Trophoblast cell (in vitro differentiated cells and primary cell): ENCODE results near the gene ARSI.

ENCODE experiments used
- DNase-seq, 2 donors: peaks; one replicate each; pipeline ENCODE4 v3.0.0-alpha.2; 2016
- H2AFZ ChIP-seq: 2 replicates; pipeline ENCODE4 v1.6.1; 2013; ENCODE audit warnings: low read length, moderate library complexity, mild to moderate bottlenecking; ENCODE audit not compliant: insufficient read depth, poor library complexity
- H2AK5ac ChIP-seq: 2 replicates; pipeline ENCODE4 v1.6.1; 2013; ENCODE audit warnings: mild to moderate bottlenecking, low read length
- H2BK120ac ChIP-seq: 2 replicates; pipeline ENCODE4 v1.6.1; 2013; ENCODE audit warnings: low read length, mild to moderate bottlenecking, moderate library complexity; ENCODE audit not compliant: insufficient read depth, poor library complexity
- H2BK12ac ChIP-seq: 2 replicates; pipeline ENCODE4 v1.6.1; 2013; ENCODE audit warnings: mild to moderate bottlenecking, low read length, moderate library complexity
- H2BK5ac ChIP-seq: 2 replicates; pipeline ENCODE4 v1.6.1; 2013; ENCODE audit warnings: low read length, low read depth, moderate library complexity, mild to moderate bottlenecking; ENCODE audit not compliant: poor library complexity
- H3K14ac ChIP-seq: 2 replicates; pipeline ENCODE4 v1.6.1; 2013; ENCODE audit warnings: mild to moderate bottlenecking, low read length
- H3K18ac ChIP-seq: 2 replicates; pipeline ENCODE4 v1.6.1; 2013; ENCODE audit warnings: mild to moderate bottlenecking, low read length
- H3K23ac ChIP-seq: 2 replicates; pipeline ENCODE4 v1.6.1; 2013; ENCODE audit warnings: low read length
- H3K27ac ChIP-seq: 2 replicates; pipeline ENCODE4 v1.5.1; 2013; ENCODE audit warnings: low read depth, mild to moderate bottlenecking, inconsistent platforms, low read length, moderate library complexity
- H3K27me3 ChIP-seq: 2 replicates; pipeline ENCODE4 v1.6.1; 2013; ENCODE audit warnings: inconsistent platforms, mild to moderate bottlenecking, low read length, moderate library complexity; ENCODE audit not compliant: insufficient read depth
- H3K36me3 ChIP-seq, 2 experiments: 1 replicate in 1 of 2; 2 replicates in 1 of 2; pipeline ENCODE4 v1.6.1; 2013; ENCODE audit warnings: low read length in 2 of 2, mild to moderate bottlenecking in 2 of 2, moderate library complexity in 1 of 2; ENCODE audit not compliant: insufficient read depth in 2 of 2, control insufficient read depth in 1 of 2
- H3K4ac ChIP-seq: 2 replicates; pipeline ENCODE4 v1.6.1; 2013; ENCODE audit warnings: low read depth, mild to moderate bottlenecking, low read length, moderate library complexity
- H3K4me1 ChIP-seq, 2 experiments: 1 replicate in 1 of 2; 2 replicates in 1 of 2; pipeline ENCODE4 v1.6.1; 2013; ENCODE audit warnings: low read length in 2 of 2, mild to moderate bottlenecking in 2 of 2, moderate library complexity in 1 of 2; ENCODE audit not compliant: insufficient read depth in 2 of 2, control insufficient read depth in 1 of 2
- H3K4me2 ChIP-seq: 2 replicates; pipeline ENCODE4 v1.6.1; 2013; ENCODE audit warnings: inconsistent platforms, mild to moderate bottlenecking, low read length, moderate library complexity
- H3K4me3 ChIP-seq: 2 replicates; pipeline ENCODE4 v1.5.1; 2013; ENCODE audit warnings: mild to moderate bottlenecking, low read depth, low read length, inconsistent platforms
- H3K79me1 ChIP-seq: one replicate; pipeline ENCODE4 v1.6.1; 2013; ENCODE audit warnings: low read length
- H3K79me2 ChIP-seq: 2 replicates; pipeline ENCODE4 v1.6.1; 2013; ENCODE audit warnings: low read length, mild to moderate bottlenecking; ENCODE audit not compliant: control insufficient read depth, insufficient read depth, poor library complexity
- H3K9ac ChIP-seq: 2 replicates; pipeline ENCODE4 v1.6.1; 2013; ENCODE audit warnings: mild to moderate bottlenecking, low read length
- H3K9me3 ChIP-seq: 2 replicates; pipeline ENCODE4 v1.6.1; 2013; ENCODE audit warnings: low read depth, mild to moderate bottlenecking, control low read depth, inconsistent platforms, low read length; ENCODE audit not compliant: insufficient read depth
- H4K12ac ChIP-seq: 2 replicates; pipeline ENCODE4 v1.6.1; 2013; ENCODE audit warnings: low read depth, mild to moderate bottlenecking, low read length, moderate library complexity
- H4K8ac ChIP-seq: 2 replicates; pipeline ENCODE4 v1.6.1; 2013; ENCODE audit warnings: low read depth, mild to moderate bottlenecking, low read length, moderate library complexity
- H4K91ac ChIP-seq: one replicate; pipeline ENCODE4 v1.6.1; 2013; ENCODE audit warnings: low read depth, mild to moderate bottlenecking, low read length, moderate library complexity
- WGBS: extraction: QIAGEN DNeasy Blood & Tissue Kit; methylation state at CpG from one replicate; pipeline ENCODE4 v1.1.7; 2013; ENCODE audit warnings: missing lambda C conversion rate; ENCODE audit not compliant: insufficient read length, insufficient coverage; ENCODE audit errors: extremely low coverage; 5-methylcytosine and 5-hydroxymethylcytosine counted together

Gene ARSI

DNA sequence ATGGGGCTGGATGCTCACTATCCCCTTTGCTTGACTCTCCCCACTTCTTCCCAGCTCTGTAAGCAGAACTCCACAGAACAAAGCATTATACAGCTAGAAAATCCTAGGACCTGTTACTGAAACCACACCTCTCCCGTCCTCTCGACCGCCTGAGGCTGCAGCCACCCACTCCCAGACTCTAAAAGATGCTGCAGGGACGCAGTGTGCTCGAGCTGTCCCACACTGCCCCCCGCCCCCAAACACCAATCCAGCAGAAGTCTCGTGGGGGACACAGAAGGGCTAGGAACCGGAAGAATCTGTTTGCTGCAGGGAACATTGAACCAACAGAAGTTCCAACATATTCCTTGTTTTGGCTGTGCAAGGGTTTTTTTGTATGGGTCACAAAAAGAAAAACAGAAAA lies 20.7 kb downstream of the ARSI start:
- H2BK12ac ChIP-seq = no peak overlapping the region
- H3K14ac ChIP-seq = no peak overlapping the region
- no peak overlapping the region for H4K8ac ChIP-seq
- no peak overlapping the region for H2BK5ac ChIP-seq
- no peaks in the 10 kb centered on the region for H3K9me3 ChIP-seq
- H3K4me1 ChIP-seq = no peaks in the 10 kb centered on the region
- H3K36me3 ChIP-seq = no peaks in the 10 kb centered on the region
- no peak overlapping the region for H3K27ac ChIP-seq
- no peak overlapping the region for H3K4me2 ChIP-seq
- no peak overlapping the region for H3K4me3 ChIP-seq
- H4K12ac ChIP-seq = no peak overlapping the region
- H3K9ac ChIP-seq = no peak overlapping the region
- no peaks in the 10 kb centered on the region for H3K79me1 ChIP-seq
- WGBS = no CpG with 5 or more reads among the region's 8 CpGs
- no peak overlapping the region for H3K23ac ChIP-seq
- no peaks in the 10 kb centered on the region for H3K79me2 ChIP-seq
- no peak overlapping the region for H3K18ac ChIP-seq
- no peaks in the 10 kb centered on the region for H3K27me3 ChIP-seq
- H2BK120ac ChIP-seq = no peak overlapping the region
- no peak overlapping the region for H2AFZ ChIP-seq
- H2AK5ac ChIP-seq = no peak overlapping the region
- H4K91ac ChIP-seq = no peak overlapping the region
- DNase-seq = no peak
- no peak overlapping the region for H3K4ac ChIP-seq

DNA sequence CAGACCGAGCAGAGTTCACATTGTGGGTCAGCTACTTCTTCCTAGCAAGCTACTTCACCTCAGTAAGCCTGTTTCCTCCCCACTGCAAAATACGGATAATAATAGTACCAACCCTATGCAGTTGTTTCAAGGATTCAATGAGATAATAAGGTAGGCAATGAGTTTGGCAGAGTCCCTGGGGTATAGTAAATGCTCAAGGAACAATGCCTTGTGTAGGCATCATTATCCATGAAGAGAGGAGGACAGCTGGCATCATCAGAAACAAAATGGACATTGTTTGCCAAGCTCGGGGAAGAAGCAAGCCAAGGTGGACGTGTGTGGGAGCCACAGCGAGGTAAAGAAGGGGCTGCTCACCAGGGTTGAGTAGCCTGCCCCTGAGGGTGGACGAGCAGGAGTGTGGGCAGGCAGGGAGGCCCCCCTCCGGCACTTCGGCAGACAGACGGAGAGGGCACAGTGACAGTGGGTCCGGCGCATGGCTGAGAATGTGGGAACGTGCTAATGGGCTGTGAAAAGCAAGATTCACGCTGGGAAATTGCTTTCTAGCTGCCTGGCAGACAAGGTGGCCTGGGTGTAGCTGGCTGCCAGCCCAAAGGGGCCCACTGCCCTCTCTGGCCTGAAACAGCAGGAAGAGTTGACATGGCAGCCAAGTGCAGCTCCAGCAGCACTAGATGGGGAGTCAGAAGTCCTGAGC lies 23.2 kb downstream of the ARSI start:
- no peak overlapping the region for H3K18ac ChIP-seq
- no peak overlapping the region for H4K12ac ChIP-seq
- no peaks in the 10 kb centered on the region for H3K27me3 ChIP-seq
- no peak overlapping the region for H2BK12ac ChIP-seq
- H3K9me3 ChIP-seq = no peaks in the 10 kb centered on the region
- H3K4me1 ChIP-seq = no peaks in the 10 kb centered on the region
- no peak overlapping the region for H3K4me3 ChIP-seq
- H4K8ac ChIP-seq = no peak overlapping the region
- H3K14ac ChIP-seq = no peak overlapping the region
- H3K79me2 ChIP-seq = no peaks in the 10 kb centered on the region
- H3K4me2 ChIP-seq = no peak overlapping the region
- WGBS = no CpG with 5 or more reads among the region's 13 CpGs
- H2AK5ac ChIP-seq = no peak overlapping the region
- no peak overlapping the region for H2AFZ ChIP-seq
- H2BK5ac ChIP-seq = no peak overlapping the region
- no peak overlapping the region for H2BK120ac ChIP-seq
- H3K9ac ChIP-seq = no peak overlapping the region
- H3K79me1 ChIP-seq = no peaks in the 10 kb centered on the region
- no peak for DNase-seq
- H3K23ac ChIP-seq = no peak overlapping the region
- no peaks in the 10 kb centered on the region for H3K36me3 ChIP-seq
- H3K27ac ChIP-seq = no peak overlapping the region
- H3K4ac ChIP-seq = no peak overlapping the region
- no peak overlapping the region for H4K91ac ChIP-seq

DNA sequence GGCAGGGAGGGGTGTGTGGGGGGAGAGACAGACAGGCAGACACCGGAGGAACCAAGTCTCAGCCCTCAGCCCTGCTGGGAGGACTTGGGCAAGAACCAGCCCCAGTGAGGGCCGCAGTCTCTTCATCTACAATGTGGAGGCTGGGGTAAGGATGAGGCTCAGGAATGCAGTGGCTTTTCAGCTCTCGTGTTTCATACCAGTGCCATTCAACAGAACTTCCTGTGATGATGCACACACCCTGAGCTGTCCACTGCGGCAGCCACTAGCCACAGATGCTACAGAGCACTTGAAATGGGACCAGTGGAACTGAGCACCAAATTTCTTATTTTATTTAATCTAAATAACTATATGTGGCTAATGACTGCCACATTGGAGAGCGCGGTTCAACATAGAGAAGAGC lies 23.8 kb downstream of the ARSI start:
- H3K4me1 ChIP-seq = no peaks in the 10 kb centered on the region
- no peak overlapping the region for H3K4ac ChIP-seq
- no peak overlapping the region for H4K8ac ChIP-seq
- no peaks in the 10 kb centered on the region for H3K79me2 ChIP-seq
- no peak overlapping the region for H2AFZ ChIP-seq
- no peaks in the 10 kb centered on the region for H3K79me1 ChIP-seq
- H3K4me3 ChIP-seq = no peak overlapping the region
- H3K18ac ChIP-seq = no peak overlapping the region
- H4K12ac ChIP-seq = no peak overlapping the region
- H3K27me3 ChIP-seq = no peaks in the 10 kb centered on the region
- no peaks in the 10 kb centered on the region for H3K9me3 ChIP-seq
- no peak overlapping the region for H2BK12ac ChIP-seq
- no peak for DNase-seq
- WGBS = no CpG with 5 or more reads among the region's 6 CpGs
- H3K27ac ChIP-seq = no peak overlapping the region
- H2BK120ac ChIP-seq = no peak overlapping the region
- H4K91ac ChIP-seq = no peak overlapping the region
- no peak overlapping the region for H3K23ac ChIP-seq
- no peak overlapping the region for H3K9ac ChIP-seq
- no peaks in the 10 kb centered on the region for H3K36me3 ChIP-seq
- H2AK5ac ChIP-seq = no peak overlapping the region
- H3K14ac ChIP-seq = no peak overlapping the region
- H2BK5ac ChIP-seq = no peak overlapping the region
- H3K4me2 ChIP-seq = no peak overlapping the region

DNA sequence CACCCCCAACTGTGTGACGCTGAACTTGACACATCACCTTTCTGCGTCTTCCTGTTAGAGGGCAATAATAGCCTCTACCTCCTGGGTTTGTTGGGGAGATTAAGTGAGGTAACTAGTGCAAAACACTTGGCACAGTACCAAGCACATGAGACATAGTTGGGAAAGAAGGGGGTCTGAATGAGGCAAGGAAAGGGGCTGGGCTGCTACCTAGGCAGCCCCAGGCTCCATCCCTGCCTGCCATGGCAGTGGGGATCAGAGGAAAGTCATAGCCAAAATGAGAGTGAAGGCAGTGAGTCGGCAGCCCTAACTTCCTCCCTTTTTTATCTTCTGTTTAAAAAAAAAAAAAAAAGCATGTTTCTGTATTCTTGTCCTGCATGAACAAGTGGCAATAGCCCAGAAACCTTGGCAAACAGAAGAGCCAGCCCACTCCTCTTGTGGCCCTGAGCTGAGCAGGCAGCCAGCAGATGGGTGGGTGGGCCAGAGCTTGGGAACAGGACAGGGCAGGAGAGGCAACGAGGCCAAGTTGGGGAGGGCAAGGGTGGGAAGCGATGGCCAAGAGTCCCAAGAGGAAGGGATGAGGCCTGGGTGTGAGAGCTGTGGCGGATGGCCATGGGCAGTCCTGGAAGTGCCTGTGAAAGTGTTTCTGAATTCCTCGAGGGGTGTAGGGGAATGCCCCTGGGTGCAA lies 24.5 kb downstream of the ARSI start:
- no peak overlapping the region for H3K4me2 ChIP-seq
- H3K18ac ChIP-seq = no peak overlapping the region
- H4K91ac ChIP-seq = no peak overlapping the region
- H2AFZ ChIP-seq = no peak overlapping the region
- no peaks in the 10 kb centered on the region for H3K27me3 ChIP-seq
- no peak overlapping the region for H3K4me3 ChIP-seq
- no peak overlapping the region for H2BK120ac ChIP-seq
- H3K36me3 ChIP-seq = no peaks in the 10 kb centered on the region
- H3K79me1 ChIP-seq = no peaks in the 10 kb centered on the region
- H4K12ac ChIP-seq = no peak overlapping the region
- H3K14ac ChIP-seq = no peak overlapping the region
- H3K27ac ChIP-seq = no peak overlapping the region
- H3K4ac ChIP-seq = no peak overlapping the region
- no peak overlapping the region for H2BK12ac ChIP-seq
- no peak overlapping the region for H4K8ac ChIP-seq
- no CpG with 5 or more reads among the region's 7 CpGs for WGBS
- H3K9me3 ChIP-seq = no peaks in the 10 kb centered on the region
- H3K23ac ChIP-seq = no peak overlapping the region
- no peak overlapping the region for H2BK5ac ChIP-seq
- no peak overlapping the region for H3K9ac ChIP-seq
- H3K4me1 ChIP-seq = no peaks in the 10 kb centered on the region
- no peak overlapping the region for H2AK5ac ChIP-seq
- no peak for DNase-seq
- no peaks in the 10 kb centered on the region for H3K79me2 ChIP-seq
